Renal cortical epithelial cell (primary cell): ENCODE data around the gene PCDHA6. TPM values are rescaled to one million over a fixed set of nuclear protein-coding genes. Genes with fewer than 3 reads are reported as not detected.
"Not testable (repeated sequence)": the region's sequence is repeated elsewhere in the genome, so short reads cannot be mapped to it uniquely, and the experiment has no call there.

ENCODE experiments used
- DNase-seq: peaks from one replicate; pipeline ENCODE4 v3.0.0-alpha.2; 2011; ENCODE audit warnings: low read depth
- total RNA-seq: library from RNA; depleted of rRNA; stranded (reverse); fragments of >200 nt; gene quantifications from 2 replicates; pipeline ENCODE4 v1.2.3, GENCODE V29; 2014

PCDHA6 gene
- total RNA-seq, 1 donor from 2014 or later: 7.2 TPM

DNA sequence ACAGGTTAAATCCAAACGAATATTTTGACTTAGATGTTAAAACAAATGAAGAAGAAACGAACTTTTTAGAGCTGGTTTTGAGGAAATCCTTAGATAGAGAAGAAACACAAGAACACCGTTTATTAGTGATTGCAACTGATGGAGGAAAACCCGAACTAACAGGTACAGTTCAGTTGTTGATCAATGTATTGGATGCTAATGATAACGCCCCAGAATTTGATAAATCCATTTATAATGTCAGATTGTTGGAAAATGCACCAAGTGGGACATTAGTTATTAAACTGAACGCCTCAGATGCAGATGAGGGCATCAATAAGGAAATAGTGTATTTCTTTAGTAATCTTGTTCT, 5.5 kb upstream of the PCDHA6 start:
- no peak for DNase-seq

DNA sequence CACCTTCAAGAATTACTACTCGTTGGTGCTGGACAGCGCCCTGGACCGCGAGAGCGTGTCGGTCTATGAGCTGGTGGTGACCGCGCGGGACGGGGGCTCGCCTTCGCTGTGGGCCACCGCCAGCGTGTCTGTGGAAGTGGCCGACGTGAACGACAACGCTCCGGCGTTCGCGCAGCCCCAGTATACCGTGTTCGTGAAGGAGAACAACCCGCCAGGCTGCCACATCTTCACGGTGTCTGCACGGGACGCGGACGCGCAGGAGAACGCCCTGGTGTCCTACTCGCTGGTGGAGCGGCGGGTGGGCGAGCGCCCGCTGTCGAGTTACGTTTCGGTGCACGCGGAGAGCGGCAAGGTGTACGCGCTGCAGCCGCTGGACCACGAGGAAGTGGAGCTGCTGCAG, 4.8 kb upstream of the PCDHA6 start:
- not testable (repeated sequence) for DNase-seq

DNA sequence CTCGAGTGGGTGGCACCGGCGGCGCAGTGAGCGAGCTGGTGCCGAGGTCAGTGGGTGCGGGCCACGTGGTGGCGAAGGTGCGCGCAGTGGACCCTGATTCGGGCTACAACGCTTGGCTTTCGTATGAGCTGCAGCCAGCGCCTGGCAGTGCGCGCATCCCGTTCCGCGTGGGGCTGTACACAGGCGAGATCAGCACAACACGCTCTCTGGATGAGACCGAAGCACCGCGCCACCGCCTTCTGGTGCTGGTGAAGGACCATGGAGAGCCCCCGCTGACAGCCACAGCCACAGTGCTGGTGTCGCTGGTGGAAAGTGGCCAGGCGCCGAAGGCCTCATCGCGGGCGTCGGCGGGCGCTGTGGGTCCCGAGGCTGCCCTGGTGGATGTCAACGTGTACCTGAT, 4.3 kb upstream of the PCDHA6 start:
- no peak for DNase-seq

DNA sequence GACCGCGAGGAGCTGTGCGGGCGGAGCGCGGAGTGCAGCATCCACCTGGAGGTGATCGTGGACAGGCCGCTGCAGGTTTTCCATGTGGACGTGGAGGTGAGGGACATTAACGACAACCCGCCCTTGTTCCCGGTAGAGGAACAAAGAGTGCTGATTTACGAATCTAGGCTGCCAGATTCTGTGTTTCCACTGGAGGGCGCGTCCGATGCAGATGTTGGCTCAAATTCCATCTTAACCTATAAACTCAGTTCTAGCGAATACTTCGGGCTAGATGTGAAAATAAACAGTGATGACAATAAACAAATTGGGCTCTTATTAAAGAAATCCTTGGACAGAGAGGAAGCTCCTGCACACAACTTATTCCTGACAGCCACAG, 590 bp downstream of the PCDHA6 start:
- DNase-seq: no peak

DNA sequence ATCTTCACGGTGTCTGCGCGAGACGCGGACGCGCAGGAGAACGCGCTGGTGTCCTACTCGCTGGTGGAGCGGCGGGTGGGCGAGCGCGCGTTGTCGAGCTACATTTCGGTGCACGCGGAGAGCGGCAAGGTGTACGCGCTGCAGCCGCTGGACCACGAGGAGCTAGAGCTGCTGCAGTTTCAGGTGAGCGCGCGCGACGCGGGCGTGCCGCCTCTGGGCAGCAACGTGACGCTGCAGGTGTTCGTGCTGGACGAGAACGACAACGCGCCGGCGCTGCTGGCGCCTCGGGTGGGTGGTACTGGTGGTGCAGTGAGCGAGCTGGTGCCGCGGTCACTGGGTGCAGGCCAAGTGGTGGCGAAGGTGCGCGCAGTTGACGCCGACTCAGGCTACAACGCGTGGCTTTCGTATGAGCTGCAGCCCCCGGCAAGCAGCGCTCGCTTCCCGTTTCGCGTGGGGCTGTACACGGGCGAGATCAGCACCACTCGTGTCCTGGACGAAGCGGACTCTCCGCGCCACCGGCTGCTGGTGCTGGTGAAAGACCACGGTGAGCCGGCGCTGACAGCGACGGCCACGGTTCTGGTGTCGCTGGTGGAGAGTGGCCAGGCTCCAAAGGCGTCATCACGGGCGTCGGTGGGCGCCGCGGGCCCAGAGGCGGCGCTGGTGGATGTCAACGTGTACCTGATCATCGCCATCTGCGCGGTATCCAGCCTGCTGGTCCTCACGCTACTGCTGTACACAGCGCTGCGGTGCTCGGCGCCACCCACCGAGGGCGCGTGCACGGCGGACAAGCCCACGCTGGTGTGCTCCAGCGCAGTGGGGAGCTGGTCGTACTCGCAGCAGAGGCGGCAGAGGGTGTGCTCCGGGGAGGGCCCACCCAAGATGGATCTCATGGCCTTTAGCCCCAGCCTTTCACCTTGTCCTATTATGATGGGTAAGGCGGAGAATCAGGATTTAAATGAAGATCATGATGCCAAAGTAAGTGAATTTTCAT, 2.0 kb downstream of the PCDHA6 start:
- DNase-seq: not testable (repeated sequence)

DNA sequence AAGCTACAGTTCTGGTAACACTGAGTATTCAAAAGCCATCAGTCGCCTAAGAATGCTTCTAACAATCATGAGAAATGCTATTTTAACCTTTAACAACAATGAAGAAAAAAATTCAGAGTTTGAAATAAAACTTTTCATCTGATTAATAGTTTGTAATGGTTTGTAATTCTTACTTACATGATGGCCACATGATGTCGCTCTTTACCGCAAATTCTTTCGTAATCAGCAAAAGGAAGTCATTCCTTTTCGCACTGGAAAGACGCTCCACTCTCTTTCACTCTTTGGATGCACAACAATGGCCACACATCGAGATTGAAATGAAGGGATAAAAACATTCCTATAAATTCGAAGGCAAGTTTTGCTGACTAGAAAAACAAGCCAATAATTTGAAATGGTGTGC, 6.2 kb downstream of the PCDHA6 start, which contains the start of gene PCDHA7:
TSS of gene PCDHA7 (plus strand) at position 277 of the 400 bp plus-strand sequence. CDS start at position 392, 115 bp downstream.
- DNase-seq: peak; percentile 6

DNA sequence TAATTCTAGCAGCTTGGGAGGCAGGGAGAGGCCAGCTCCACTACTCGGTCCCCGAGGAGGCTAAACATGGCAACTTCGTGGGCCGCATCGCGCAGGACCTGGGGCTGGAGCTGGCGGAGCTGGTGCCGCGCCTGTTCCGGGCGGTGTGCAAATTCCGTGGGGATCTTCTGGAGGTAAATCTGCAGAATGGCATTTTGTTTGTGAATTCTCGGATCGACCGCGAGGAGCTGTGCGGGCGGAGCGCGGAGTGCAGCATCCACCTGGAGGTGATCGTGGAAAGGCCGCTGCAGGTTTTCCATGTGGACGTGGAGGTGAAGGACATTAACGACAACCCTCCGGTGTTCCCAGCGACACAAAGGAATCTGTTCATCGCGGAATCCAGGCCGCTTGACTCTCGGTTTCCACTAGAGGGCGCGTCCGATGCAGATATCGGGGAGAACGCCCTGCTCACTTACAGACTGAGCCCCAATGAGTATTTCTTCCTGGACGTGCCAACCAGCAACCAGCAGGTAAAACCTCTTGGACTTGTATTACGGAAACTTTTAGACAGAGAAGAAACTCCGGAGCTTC, 6.8 kb downstream of the PCDHA6 start:
- DNase-seq: not testable (repeated sequence)

DNA sequence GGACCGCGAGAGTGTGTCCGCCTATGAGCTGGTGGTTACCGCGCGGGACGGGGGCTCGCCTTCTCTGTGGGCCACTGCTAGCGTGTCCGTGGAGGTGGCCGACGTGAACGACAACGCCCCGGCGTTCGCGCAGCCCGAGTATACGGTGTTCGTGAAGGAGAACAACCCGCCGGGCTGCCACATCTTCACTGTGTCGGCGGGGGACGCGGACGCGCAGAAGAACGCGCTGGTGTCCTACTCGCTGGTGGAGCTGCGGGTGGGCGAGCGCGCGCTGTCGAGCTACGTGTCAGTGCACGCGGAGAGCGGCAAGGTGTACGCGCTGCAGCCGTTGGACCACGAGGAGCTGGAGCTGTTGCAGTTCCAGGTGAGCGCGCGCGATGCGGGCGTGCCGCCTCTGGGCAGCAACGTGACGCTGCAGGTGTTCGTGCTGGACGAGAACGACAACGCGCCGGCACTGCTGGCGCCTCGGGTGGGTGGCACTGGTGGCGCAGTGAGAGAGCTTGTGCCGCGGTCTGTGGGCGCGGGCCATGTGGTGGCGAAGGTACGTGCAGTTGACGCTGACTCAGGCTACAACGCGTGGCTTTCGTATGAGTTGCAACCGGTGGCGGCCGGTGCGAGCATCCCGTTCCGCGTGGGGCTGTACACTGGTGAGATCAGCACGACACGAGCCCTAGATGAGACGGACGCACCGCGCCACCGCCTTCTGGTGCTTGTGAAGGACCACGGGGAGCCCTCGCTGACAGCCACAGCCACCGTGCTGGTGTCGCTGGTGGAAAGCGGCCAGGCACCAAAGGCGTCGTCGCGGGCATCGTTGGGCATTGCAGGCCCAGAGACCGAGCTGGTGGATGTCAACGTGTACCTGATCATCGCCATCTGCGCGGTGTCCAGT, 8.1 kb downstream of the PCDHA6 start:
- no peak for DNase-seq

DNA sequence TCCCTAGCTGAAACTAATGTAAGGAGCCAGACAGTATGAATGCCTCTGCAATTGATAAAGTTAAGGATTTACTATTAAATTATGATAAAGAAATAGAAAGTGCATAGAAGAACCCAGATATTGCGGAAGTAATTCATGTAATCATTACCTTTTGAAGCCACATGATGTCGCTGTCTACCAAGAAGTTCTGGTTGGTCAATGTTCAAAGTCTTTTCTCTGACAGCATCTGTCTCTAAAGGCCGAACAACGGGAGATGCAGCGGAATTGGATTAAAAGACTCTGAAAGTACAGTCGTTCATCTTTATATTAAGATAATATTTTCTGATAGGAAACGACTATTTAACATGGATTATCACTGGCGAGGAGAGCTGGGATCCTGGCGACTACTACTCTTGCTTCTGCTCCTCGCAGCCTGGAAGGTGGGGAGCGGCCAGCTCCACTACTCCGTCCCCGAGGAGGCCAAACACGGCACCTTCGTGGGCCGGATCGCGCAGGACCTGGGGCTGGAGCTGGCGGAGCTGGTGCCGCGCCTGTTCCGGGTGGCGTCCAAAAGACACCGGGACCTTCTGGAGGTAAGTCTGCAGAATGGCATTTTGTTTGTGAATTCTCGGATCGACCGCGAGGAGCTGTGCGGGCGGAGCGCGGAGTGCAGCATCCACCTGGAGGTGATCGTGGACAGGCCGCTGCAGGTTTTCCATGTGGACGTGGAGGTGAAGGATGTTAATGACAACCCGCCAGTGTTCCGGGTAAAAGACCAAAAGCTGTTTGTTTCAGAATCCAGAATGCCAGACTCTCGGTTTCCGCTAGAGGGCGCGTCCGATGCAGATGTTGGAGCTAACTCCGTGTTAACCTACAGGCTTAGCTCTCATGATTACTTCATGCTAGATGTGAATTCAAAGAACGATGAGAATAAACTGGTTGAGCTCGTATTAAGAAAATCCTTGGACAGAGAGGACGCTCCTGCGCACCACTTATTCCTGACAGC, 13.5 kb downstream of the PCDHA6 start, which contains the start of gene PCDHA8:
TSS of gene PCDHA8 (plus strand) at position 210 of the 985 bp plus-strand sequence. CDS start at position 345, 135 bp downstream.
- no peak for DNase-seq

DNA sequence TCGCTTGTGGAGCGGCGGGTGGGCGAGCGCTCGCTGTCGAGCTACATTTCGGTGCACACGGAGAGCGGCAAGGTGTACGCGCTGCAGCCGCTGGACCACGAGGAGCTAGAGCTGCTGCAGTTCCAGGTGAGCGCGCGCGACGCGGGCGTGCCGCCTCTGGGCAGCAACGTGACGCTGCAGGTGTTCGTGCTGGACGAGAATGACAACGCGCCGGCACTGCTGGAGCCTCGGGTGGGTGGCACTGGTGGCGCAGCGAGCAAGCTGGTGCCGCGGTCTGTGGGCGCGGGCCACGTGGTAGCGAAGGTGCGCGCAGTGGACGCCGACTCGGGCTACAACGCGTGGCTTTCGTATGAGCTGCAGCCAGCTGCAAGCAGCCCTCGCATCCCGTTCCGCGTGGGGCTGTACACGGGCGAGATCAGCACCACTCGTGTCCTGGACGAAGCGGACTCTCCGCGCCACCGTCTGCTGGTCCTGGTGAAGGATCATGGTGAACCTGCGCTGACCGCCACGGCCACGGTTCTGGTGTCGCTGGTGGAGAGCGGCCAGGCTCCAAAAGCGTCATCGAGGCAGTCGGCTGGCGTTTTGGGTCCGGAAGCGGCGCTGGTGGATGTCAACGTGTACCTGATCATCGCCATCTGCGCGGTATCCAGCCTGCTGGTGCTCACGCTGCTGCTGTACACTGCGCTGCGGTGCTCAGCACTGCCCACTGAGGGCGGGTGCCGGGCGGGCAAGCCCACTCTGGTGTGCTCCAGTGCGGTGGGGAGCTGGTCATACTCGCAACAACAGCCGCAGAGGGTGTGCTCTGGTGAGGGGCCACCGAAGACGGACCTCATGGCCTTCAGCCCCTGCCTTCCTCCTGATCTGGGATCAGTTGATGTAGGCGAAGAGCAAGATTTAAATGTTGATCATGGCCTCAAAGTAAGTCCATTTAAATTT, 15.3 kb downstream of the PCDHA6 start:
- no peak for DNase-seq

DNA sequence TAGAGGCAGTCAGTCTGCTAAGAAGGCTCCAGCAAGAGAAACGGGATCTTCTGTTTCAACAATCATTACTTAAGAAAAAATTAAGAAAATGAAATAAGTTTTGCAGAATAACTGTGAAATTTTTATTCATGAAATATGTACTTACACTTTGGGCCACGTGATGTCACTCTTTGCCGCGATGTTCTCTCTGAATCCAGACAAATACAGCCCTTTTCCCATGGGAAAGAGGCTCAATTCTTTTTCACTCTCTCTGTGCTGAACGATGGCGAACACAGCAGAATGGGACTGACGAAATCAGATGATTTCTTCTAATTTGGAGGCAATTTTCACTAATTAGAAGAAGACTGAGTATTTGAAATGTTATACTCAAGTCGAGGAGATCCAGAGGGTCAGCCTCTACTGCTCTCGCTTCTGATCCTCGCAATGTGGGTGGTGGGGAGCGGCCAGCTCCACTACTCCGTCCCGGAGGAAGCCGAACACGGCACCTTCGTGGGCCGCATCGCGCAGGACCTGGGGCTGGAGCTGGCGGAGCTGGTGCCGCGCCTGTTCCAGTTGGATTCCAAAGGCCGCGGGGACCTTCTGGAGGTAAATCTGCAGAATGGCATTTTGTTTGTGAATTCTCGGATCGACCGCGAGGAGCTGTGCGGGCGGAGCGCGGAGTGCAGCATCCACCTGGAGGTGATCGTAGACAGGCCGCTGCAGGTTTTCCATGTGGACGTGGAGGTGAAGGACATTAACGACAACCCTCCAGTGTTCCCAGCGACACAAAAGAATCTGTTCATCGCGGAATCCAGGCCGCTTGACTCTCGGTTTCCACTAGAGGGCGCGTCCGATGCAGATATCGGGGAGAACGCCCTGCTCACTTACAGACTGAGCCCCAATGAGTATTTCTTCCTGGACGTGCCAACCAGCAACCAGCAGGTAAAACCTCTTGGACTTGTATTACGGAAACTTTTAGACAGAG, 20.7 kb downstream of the PCDHA6 start, which contains the start of gene PCDHA9:
TSS of gene PCDHA9 (plus strand) at position 244 of the 964 bp plus-strand sequence. CDS start at position 358, 114 bp downstream.
- not testable (repeated sequence) for DNase-seq

DNA sequence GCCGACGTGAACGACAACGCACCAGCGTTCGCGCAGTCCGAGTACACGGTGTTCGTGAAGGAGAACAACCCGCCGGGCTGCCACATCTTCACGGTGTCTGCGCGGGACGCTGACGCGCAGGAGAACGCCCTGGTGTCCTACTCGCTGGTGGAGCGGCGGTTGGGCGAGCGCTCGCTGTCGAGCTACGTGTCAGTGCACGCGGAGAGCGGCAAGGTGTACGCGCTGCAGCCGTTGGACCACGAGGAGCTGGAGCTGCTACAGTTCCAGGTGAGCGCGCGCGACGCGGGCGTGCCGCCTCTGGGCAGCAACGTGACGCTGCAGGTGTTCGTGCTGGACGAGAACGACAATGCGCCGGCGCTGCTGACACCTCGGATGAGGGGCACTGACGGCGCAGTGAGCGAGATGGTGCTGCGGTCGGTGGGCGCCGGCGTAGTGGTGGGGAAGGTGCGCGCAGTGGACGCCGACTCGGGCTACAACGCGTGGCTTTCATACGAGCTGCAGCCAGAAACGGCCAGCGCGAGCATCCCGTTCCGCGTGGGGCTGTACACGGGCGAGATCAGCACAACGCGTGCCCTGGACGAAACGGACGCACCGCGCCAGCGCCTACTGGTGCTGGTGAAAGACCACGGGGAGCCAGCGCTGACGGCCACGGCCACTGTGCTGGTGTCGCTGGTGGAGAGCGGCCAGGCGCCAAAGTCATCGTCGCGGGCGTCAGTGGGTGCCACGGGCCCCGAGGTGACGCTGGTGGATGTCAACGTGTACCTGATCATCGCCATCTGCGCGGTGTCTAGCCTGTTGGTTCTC, 22.3 kb downstream of the PCDHA6 start:
- DNase-seq: not testable (repeated sequence)

DNA sequence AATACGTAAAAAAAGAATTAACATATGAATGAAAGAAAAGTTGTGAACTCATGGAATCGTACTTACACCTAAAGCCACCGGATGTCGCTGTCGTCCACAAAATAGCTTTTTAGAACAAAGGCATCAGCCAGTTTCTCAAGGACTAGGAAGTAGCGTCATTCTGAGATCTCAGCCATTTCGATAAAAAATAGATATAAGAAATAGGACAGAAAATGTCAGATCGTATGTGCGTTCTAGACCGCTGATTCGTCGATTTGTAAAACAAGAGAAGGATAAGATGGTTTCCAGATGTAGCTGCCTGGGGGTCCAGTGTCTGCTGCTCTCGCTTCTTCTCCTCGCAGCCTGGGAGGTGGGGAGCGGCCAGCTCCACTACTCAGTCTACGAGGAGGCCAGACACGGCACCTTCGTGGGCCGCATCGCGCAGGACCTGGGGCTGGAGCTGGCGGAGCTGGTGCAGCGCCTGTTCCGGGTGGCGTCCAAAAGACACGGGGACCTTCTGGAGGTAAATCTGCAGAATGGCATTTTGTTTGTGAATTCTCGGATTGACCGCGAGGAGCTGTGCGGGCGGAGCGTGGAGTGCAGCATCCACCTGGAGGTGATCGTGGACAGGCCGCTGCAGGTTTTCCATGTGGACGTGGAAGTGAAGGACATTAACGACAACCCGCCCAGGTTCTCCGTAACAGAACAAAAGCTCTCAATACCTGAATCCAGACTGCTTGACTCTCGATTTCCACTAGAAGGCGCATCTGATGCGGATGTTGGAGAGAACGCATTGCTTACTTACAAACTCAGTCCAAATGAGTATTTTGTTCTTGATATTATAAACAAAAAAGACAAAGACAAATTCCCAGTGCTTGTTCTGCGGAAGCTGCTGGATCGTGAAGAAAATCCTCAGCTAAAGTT, 28.3 kb downstream of the PCDHA6 start, which contains the start of gene PCDHA10:
TSS of gene PCDHA10 (plus strand) at position 126 of the 903 bp plus-strand sequence. CDS start at position 278, 152 bp downstream.
- no peak for DNase-seq

DNA sequence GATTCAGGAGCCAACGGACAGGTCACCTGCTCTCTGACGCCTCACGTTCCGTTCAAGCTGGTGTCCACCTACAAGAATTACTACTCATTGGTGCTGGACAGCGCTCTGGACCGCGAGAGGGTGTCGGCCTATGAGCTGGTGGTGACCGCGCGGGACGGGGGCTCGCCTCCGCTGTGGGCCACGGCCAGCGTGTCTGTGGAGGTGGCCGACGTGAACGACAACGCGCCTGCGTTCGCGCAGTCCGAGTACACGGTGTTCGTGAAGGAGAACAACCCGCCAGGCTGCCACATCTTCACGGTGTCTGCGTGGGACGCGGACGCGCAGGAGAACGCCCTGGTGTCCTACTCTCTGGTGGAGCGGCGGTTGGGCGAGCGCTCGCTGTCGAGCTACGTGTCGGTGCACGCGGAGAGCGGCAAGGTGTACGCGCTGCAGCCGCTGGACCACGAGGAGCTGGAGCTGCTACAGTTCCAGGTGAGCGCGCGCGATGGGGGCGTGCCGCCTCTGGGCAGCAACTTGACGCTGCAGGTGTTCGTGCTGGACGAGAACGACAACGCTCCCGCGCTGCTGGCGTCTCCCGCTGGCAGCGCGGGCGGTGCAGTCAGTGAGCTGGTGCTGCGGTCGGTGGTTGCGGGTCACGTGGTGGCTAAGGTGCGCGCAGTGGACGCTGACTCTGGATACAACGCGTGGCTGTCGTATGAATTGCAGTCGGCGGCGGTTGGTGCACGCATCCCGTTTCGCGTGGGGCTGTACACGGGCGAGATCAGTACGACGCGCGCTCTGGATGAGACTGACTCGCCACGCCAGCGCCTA, 29.6 kb downstream of the PCDHA6 start:
- no peak for DNase-seq

DNA sequence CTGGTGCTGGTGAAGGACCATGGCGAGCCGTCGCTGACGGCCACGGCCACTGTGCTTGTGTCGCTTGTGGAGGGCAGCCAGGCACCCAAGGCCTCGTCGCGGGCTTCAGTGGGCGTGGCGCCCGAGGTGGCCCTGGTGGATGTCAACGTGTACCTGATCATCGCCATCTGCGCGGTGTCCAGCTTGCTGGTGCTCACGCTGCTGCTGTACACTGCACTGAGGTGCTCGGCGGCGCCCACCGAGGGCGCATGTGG, 30.2 kb downstream of the PCDHA6 start:
- DNase-seq: no peak
